GM18505 (cell line): ENCODE measurements around the gene DLGAP4.

ENCODE experiments used
- ATAC-seq: cut with Tn5 transposase; IDR thresholded peaks from one replicate; pipeline ENCODE4 v1.9.1; 2021; ENCODE audit not compliant: unreplicated experiment
- POLR2A ChIP-seq: IDR thresholded peaks from 4 replicates; pipeline ENCODE4 v1.6.1; 2011; ENCODE audit warnings: borderline replicate concordance; ENCODE audit not compliant: insufficient read depth, insufficient read length; ENCODE audit errors: extremely low read depth

Gene DLGAP4

DNA sequence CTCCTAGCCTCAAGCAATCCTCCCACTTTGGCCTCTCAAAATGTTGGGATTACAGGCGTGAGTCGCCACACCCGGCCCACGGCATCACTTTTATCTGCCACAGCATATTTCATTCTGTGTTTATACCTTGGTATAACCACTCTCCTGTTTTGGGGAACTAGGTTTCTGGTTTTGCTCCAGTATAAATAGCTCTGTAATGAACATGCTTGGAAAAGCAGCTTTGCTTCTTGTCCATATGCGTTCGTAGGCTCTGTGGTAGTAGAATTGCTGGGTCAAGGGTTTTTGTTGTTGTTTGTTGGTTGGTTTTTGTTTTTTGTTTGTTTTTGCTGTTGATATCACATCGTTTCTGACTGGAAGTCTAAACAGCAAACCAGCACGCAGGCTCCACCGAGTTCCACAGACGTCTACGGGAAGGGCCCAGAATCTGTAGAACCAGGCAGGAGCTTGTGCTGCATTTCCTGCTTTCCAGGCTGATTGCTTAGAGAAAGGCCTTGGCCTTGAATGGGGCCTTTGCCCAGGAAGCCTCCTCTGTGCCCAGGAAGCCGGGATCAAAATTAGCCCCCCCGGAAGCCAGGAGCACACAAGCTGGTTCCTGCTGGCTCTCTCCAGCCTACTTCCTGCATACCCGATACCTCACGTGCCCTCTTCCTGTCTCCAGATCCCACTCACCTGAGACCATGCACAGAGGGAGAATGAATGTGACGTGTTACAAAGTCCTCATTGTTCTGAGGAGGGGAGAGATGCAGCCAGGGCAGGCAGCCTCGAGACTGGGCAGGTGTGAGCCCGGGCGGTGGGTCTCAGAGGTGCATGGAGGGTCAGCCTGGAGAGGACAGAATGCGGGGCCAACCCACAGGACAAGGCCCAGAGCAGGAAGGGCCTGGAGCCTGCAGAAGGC lies 35.1 kb upstream of the DLGAP4 start:
- ATAC-seq = no peak

GRCh38 chr20:36271639-36272546 lies 34.2 kb upstream of the DLGAP4 start:
- ATAC-seq = no peak
- TF ChIP-seq POLR2A = no peak

More for the DNA sequence above, 35.1 kb upstream of the DLGAP4 start:
- no peak for TF ChIP-seq POLR2A

- ATAC-seq = no peak
- TF ChIP-seq POLR2A = no peak
These were observed 33.5 kb upstream of the DLGAP4 start for GRCh38 chr20:36272547-36273220.

GRCh38 chr20:36273414-36274180 lies 32.5 kb upstream of the DLGAP4 start:
- no peak for ATAC-seq
- no peak for TF ChIP-seq POLR2A

- ATAC-seq = no peak
- TF ChIP-seq POLR2A = no peak
These were observed 31.8 kb upstream of the DLGAP4 start for GRCh38 chr20:36274181-36274841.

DNA sequence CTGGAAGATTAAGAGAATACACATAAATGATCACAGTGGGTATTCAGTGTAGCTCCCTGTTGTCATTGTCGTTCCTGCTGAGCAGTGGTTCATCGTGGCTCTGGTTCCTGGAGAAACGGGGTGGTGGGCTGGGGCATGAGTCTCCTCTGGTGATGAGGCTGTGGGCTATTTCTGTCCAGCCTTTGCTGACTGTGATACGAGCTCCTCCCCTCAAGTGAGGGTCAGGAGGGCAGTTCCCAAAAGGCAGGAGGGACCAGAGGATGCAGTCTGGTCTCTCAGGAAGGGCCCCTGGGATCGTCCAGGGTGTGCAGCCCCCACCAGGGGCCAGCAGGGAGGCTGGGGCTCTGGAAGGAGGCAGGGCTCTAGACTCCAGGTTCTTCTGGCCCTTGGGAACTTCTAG lies 31.1 kb upstream of the DLGAP4 start:
- TF ChIP-seq POLR2A = no peak
- ATAC-seq = no peak

GRCh38 chr20:36275441-36276189 lies 30.5 kb upstream of the DLGAP4 start:
- no peak for ATAC-seq
- no peak for TF ChIP-seq POLR2A

DNA sequence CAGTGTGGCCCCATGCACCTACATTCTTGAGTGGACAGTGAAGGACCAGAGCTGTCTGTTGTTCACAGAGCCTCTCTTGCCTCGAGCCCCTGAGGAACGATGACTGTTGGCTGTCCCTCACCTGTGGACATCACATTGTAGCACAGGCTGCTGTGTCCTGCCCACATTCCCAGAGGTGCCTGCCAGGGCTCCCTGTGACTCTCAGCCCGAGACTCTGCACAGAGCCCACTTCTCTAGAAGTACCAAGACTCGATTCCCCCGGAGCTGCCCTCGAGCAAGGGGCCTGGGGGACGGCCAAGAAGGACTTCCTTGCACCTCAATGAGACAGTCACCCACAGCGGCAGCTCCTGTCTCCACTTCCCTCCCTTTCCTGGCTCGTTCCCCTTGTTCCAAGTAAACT lies 28.6 kb upstream of the DLGAP4 start:
- TF ChIP-seq POLR2A = no peak
- no peak for ATAC-seq

DNA sequence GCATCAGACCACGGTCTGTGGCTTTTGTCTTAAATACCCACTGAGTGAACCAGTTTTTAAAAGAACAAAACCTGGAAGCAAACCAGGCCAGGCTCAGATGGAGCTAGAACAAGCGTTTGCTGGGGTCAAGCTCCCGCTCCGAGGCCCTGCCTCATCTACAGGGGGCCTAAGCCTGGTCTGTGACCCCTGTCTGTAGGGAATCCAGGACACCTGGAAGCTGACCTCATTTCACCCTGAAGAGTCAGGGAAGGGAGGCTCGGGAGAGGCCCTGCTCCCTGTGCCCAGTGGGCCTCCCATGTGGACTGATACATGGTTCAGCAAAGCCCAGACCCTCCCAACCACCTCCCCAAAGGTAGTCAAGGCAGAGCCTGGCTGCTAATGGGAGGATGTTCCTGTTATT lies 26.8 kb upstream of the DLGAP4 start:
- TF ChIP-seq POLR2A = no peak
- no peak for ATAC-seq

- TF ChIP-seq POLR2A = no peak
- no peak for ATAC-seq
These were observed 26.4 kb upstream of the DLGAP4 start for GRCh38 chr20:36279776-36280175.

DNA sequence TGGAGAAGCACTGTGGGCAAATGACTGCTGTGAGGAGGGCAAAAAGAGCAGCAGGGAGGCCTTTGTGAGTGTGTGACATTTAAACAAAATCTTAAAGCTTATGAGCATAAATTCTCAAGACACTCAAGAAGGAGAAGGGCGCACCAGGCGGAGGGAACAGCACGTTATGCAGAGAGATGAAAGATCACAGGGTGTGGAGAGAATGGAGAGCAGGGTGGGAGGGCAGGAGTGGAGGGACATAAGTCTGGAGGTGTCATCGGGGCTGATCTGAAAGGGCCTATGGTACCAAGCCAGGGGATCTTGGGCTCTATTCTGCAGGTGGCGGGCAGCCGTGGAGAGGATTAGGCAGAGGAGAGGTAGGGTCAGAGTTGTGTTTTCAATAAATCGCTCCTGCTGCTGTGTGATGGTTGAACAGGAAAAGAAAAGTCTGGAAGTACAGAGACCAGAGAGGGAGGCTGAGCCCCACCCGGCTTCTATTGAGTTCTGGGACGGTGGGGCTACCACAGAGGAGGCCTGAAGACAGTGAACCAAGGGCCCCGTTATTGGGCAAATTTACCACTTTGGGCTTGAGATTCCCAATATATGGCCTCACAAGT lies 24.3 kb upstream of the DLGAP4 start:
- TF ChIP-seq POLR2A = no peak
- no peak for ATAC-seq
